COLO668 (cell line): Measurements from ENCODE around the gene FGD6.
"Not testable (repeated sequence)": the region's sequence is repeated elsewhere in the genome, so short reads cannot be mapped to it uniquely, and the experiment has no call there.

Experiments
- DNase-seq: peaks from one replicate; lab custom pipeline; 2025; ENCODE audit not compliant: unreplicated experiment; lab: John Stamatoyannopoulos, UW

The FGD6 gene

GRCh38 chr12:95235621-95236020 is 18.4 kb upstream of the FGD6 start:
- not testable (repeated sequence) for DNase-seq

GRCh38 chr12:95234187-95234586 is 16.9 kb upstream of the FGD6 start:
- DNase-seq = not testable (repeated sequence)

GRCh38 chr12:95231190-95231589 is 13.9 kb upstream of the FGD6 start:
- DNase-seq = no peak

- no peak for DNase-seq
Measured at GRCh38 chr12:95230313-95230712, 13.0 kb upstream of the FGD6 start.

- no peak for DNase-seq
Measured at GRCh38 chr12:95229636-95230035, 12.4 kb upstream of the FGD6 start.

- DNase-seq = no peak
Measured at GRCh38 chr12:95228617-95229016, 11.3 kb upstream of the FGD6 start.

- DNase-seq = no peak
Measured at GRCh38 chr12:95227818-95228356, 10.6 kb upstream of the FGD6 start.

- no peak for DNase-seq
Measured at GRCh38 chr12:95225645-95226212, 8.5 kb upstream of the FGD6 start.

GRCh38 chr12:95224202-95225170 is 7.2 kb upstream of the FGD6 start:
- no peak for DNase-seq

GRCh38 chr12:95220726-95221125 is 3.5 kb upstream of the FGD6 start:
- DNase-seq = no peak

GRCh38 chr12:95220190-95220589 is 2.9 kb upstream of the FGD6 start:
- no peak for DNase-seq

- DNase-seq = peak; percentile 31
Measured at GRCh38 chr12:95218150-95219133, 1.2 kb upstream of the FGD6 start.

- DNase-seq = peak; percentile 80
Measured at GRCh38 chr12:95216711-95217376, 423 bp downstream of the FGD6 start.

- no peak for DNase-seq
Measured at GRCh38 chr12:95215949-95216348, 1.3 kb downstream of the FGD6 start.

GRCh38 chr12:95214466-95214865 is 2.8 kb downstream of the FGD6 start:
- DNase-seq = no peak

GRCh38 chr12:95213928-95214327 is 3.3 kb downstream of the FGD6 start:
- DNase-seq = no peak

- DNase-seq = no peak
Measured at GRCh38 chr12:95213119-95213518, 4.1 kb downstream of the FGD6 start.

GRCh38 chr12:95212586-95212985 is 4.7 kb downstream of the FGD6 start:
- no peak for DNase-seq

- peak; percentile 41 for DNase-seq
Measured at GRCh38 chr12:95208678-95209077, 8.6 kb downstream of the FGD6 start.

- no peak for DNase-seq
Measured at GRCh38 chr12:95207407-95207806, 9.9 kb downstream of the FGD6 start.
